NCI-H446 treated with DMSO at 0.1 percent for 48 hours (cell line): ENCODE measurements around the gene FOXI1.

Experiments used
- DNase-seq: peaks from one replicate; lab custom pipeline; 2025; lab: John Stamatoyannopoulos, UW

FOXI1 gene

GRCh38 chr5:170105642-170106611 lies at the start of gene FOXI1:
FOXI1 (plus strand) TSS chr5:170105897; CDS start chr5:170105958, 61 bp downstream.
- DNase-seq: no peak

GRCh38 chr5:170056561-170057267 lies 49.0 kb upstream of the FOXI1 start:
- DNase-seq: no peak

GRCh38 chr5:170057311-170057710 lies 48.4 kb upstream of the FOXI1 start:
- DNase-seq: no peak

GRCh38 chr5:170059221-170059620 lies 46.5 kb upstream of the FOXI1 start:
- no peak for DNase-seq

GRCh38 chr5:170067152-170067551 lies 38.5 kb upstream of the FOXI1 start:
- DNase-seq: no peak

GRCh38 chr5:170067574-170068170 lies 38.0 kb upstream of the FOXI1 start:
- DNase-seq: no peak

- DNase-seq: no peak
These were observed 36.2 kb upstream of the FOXI1 start for GRCh38 chr5:170069512-170069911.

- DNase-seq: no peak
These were observed 34.9 kb upstream of the FOXI1 start for GRCh38 chr5:170070556-170071412.

- no peak for DNase-seq
These were observed 33.9 kb upstream of the FOXI1 start for GRCh38 chr5:170071748-170072147.

GRCh38 chr5:170075696-170076095 lies 30.0 kb upstream of the FOXI1 start:
- DNase-seq: no peak

GRCh38 chr5:170076211-170076610 lies 29.5 kb upstream of the FOXI1 start:
- no peak for DNase-seq

GRCh38 chr5:170076739-170077138 lies 29.0 kb upstream of the FOXI1 start:
- no peak for DNase-seq

- DNase-seq: no peak
These were observed 28.2 kb upstream of the FOXI1 start for GRCh38 chr5:170077526-170077925.

GRCh38 chr5:170078458-170078857 lies 27.2 kb upstream of the FOXI1 start:
- no peak for DNase-seq

- no peak for DNase-seq
These were observed 26.8 kb upstream of the FOXI1 start for GRCh38 chr5:170078931-170079330.

- no peak for DNase-seq
These were observed 25.5 kb upstream of the FOXI1 start for GRCh38 chr5:170080217-170080616.

- no peak for DNase-seq
These were observed 24.8 kb upstream of the FOXI1 start for GRCh38 chr5:170080786-170081445.

- no peak for DNase-seq
These were observed 24.1 kb upstream of the FOXI1 start for GRCh38 chr5:170081616-170082015.

GRCh38 chr5:170082701-170083100 lies 23.0 kb upstream of the FOXI1 start:
- no peak for DNase-seq

- no peak for DNase-seq
These were observed 18.4 kb upstream of the FOXI1 start for GRCh38 chr5:170087168-170087817.
